Activated T-helper 9 cell treated with anti-CD3 and anti-CD28 coated beads, Interleukin-2, amount 50 U/mL, for 16 hours (primary cell): ENCODE data around the gene PLXND1.
"Not testable (repeated sequence)": the region's sequence is repeated elsewhere in the genome, so short reads cannot be mapped to it uniquely, and the experiment has no call there.

Source experiments
- DNase-seq: peaks from one replicate; pipeline ENCODE4 v3.0.0-alpha.2; 2020; ENCODE audit warnings: low read depth

The PLXND1 gene

DNA sequence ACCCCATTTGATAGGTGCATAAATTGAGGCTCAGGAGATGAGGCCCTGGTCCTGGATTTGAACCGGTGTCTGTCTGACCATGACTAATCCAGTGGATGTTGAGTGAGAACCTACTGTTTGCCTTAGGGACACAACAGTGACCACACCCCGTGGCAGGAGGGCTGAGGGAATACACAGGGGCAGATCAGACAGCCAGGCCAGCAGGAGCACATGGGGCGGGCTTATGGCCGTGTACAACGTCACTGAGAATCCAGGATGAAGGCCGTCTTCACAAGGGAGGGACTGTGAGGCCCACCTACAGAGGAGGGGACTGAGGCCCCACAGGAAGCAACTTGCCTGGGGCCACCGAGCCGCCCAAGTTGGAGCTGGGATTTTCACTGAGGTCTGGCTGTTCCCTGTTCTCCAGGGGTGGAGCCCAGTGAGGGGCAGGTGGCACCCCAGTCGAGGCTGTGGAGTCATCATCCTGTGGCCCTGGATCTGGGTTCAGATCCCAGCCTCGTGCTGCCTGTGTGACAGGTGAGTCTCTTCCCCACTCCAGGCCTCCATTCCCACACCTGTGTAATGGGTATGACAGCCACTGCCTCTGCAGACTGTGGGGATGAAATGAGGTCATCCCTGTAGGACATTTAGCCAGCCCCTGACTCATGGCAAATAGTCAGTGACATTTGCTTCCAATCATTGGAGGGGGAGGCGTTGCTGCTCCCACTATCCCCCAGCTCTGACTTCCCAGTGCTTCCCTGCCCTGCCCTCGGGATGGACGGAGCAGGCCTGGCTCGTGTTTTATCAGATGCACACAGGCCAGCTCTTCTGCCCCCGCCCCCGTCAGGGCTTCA is 6.3 kb upstream of the PLXND1 start:
- no peak for DNase-seq

DNA sequence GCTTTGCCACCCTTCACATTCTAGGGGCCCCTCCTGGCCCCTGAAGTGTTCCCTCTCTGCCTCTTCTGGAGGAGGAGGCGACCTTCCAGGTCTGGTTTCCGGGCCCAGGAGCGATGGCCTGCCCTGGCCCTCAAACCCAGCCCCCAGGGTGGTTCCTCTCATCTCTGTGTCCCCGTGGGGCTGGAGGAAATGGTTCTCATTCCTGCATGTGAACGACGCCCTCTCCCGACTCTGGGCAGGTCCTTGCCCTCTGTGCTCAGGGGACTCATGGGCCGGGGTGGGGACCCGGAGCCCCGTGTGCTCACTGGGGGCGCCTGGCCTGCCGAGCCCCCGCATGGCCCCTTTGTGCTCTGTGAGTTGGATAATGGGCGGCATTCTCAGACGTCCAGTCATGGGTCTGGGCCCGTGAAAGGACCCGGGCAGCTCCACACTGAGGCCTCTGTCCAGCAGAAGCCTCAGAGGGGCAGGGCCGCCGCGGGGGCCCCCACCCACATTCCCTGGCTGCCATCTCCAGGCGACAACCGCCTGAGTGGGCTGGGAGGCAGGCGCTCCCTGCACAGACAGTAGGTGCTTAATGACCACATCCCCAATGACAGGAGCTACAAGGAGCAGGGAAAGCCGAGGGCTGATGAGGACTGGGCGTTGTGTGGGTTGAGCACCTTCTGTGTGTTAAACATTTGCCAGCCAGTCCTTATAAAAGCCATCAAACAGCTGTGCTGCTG is 5.5 kb upstream of the PLXND1 start:
- no peak for DNase-seq

DNA sequence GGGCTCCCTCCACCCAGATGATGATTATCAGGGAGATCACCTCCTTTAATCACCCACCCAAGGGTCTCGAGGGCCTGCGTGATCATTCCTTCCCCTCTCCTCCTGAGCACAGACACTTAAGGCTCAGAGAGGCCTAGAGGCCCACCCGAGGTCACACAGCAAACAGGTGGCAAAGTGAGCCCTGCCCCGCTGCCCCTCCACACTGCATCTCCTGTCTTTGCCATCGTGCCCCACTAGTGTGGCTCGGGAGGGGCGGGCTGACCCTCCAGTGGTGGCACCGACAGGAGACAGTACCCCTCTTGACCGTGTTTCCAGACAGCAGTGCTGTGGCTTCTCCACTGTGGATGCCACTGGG is 4.9 kb upstream of the PLXND1 start:
- DNase-seq, result no peak

DNA sequence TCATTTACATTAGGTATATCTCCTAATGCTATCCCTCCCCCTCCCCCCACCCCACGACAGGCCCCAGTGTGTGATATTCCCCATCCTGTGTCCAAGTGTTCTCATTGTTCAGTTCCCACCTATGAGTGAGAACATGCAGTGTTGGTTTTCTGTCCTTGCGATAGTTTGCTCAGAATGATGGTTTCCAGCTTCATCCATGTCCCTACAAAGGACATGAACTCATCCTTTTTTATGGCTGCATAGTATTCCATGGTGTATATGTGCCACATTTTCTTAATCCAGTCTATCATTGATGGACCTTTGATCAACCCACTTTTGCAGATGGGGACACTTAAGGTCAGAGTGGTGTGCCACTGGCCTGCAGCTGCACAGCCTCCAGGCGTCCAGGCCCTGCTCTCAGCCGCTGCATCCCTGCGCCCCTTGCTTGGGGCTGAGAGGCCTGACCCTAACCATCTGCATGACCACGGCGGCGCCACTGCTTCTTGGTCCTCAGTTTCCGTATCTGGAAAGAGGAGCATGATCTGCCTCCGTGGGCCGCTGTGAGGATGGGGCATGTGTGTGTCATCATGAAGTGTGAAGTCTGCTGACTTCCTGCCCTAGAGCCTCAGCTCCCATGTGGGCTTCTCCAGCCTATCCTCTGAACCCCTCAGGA is 4.4 kb upstream of the PLXND1 start:
- DNase-seq, result not testable (repeated sequence)

DNA sequence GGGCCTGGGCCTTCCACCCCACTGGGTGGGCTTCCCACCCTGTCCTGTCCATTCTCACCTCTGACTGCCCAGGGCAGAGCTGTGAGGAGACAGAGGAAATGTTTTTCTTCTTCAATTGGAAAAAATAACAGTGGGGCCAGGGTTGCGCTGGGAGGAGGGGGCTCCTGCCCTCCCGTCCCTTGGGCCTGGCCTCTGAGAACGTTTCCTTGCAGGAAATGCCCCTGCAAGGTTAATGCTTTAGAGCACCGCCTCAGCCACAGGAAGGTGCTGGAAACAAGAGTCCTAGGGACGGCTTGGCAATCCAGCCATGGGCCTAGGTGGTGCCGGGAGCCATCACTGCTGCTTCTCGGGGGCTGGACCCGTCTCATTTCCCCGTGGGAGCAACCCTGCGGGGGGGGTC is 3.8 kb upstream of the PLXND1 start:
- no peak for DNase-seq

DNA sequence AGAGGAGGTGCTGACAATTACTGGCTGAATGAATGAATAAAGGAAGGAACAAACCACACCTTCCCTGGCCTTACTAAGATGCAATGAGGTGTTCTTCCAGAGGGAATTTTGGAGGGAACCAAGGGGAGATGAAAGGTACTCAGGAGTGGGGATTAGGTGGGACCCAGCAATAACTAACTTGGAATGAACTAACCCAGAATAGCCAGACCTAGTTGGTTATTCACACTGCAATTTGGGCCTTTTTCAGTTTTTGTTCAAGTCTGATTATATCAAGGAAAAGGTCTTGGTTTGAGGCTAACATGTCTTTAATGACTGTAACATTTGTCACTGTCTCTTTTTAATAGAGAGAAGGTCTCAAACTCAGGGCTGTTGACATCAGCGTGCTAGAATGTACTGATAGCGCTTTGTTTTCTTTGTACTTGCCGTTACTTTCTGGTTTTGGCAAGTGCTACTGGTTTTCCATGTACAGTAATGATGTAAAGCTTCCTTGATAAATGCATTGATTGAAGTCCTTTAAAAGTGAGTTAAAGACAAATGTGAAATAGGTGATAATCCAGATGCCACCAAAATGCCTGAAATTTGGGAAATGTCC is 3.2 kb upstream of the PLXND1 start:
- DNase-seq, result no peak

DNA sequence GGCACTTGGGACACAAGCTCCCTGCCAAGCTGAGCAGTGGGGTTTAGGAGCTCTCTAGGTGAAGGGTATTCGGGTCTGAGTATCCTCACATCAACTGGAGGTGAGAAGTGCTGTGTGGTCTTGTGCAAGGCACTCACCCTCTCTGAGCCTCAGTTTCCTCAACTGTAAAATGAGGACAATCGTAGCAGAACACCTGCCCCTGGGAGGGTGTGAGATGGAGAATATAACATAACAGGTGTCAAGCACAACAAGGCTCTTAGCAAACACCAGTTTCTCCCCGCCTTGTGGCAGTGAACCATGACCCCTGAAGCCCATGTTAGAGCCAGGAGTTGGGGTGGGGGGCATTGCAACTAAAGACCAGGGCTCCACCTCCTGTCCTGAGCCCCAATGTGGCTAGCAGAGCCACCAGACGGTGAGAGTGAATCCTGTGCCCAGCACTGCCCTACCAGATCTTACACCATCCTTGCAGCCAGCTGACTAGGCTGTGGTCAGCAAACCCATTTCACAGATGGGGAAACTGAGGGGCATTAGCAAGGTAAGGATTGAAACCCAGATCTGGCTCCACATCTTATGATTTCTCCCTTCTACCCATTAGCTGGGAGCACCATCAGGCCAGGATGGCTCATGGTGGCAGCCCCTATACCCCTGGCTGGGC is 2.6 kb upstream of the PLXND1 start:
- no peak for DNase-seq

DNA sequence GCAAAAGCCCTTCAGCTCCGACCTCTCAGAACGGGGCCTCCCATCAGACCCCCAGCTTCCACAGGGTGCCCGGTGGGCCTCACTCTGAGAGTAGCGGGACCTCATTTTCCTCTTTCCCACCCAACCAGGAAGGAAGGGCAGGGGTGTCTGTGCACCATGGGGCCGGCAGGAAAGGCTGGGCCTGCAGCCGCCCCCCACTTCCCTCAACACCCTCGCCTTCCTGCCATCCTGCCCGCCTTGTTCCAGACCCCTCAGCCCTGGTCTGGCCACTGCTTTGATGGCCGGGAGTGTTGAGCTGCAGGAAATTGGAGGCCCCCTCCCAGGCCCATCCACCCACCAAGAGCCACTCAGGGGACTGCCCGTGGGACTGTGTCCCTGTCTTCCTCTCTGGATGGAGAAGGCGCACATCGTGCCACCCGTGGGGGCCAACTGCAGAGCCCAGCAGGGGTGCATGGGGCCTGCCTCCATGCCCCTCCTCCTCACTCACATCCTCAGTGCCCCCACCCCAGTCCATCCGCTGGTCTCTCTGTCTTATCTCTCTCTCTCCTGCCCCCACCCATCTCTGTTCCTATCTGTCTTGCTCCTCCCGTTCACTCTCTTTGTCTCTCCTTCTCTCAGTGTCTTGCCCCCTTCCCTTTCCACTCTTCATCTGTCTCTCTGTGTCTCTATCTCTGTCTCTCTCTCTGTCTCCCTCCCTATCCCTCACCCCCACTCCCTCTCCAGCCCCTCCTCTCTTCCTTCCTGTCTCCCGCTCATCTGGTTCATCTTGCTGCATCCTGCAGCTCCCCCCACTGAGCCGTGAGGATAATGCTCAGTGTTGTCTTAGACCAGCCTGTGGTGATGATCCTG is 1.8 kb upstream of the PLXND1 start:
- DNase-seq, result no peak

DNA sequence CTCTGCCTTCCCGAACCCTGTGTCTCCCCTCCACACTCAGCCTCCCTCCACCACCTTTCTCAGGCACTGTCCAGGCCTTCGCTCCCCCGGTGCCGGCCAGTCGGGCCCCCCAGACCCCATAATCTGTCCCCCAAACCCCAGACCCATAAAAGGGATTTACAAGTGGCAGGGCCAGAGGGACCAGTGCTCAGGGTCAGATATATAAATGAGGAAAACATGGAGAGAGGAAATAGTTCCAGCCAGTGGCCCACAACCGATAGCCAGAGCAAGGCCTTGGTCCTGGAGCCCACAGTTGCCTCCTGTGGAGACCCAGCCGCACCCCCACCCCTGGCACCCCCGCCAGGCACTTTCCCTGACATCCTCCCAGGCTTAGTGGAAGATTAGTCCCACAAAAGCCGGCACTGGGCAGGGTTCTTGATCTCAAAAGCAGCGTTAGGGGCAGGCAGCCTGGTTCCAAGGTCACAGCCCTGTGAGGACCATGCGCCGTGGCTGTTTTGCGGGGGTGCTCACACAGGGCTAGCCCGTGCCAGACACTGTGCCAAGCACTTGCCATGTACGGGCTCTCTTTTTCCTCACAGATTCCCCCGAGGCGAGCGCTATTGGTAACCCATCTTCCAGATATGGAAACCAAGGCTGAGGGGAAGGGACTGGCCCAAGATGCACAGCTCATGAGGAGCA is 1.1 kb upstream of the PLXND1 start:
- no peak for DNase-seq

DNA sequence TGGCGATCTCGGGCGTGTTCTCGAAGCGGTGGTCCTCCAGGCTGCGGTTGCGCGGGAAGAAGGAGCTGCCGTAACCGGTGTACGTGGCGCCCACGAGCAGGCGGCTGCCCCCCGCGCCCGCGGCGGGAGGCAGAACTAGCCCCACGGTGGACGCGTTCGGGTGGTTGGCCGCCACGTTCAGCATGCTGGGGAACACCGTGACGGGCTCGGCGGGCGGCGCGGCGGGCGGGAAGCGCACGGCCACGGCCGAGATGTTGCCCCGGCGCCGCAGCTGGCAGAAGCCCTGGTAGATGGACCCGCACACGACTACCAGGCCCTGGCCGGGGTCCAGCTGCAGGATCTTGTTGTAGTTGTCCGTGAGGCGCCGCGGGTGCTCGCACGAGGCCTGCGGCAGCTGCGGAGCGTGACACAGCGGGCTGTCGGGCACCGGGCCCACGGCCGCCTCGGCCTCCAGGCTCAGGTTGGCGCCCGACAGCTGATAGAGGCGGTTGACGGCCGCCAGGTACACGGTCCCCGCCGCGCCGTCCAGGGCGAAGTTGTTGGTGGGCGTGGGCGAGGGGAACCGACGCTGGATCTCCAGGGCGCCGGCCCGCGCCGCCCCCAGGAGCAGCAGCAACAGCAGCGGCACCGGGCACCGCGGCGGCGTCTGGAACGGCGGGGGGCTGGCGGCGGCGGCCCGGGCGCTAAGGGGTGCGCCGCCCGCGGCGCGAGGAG is 397 bp downstream of the PLXND1 start:
- DNase-seq, result peak; percentile 16

DNA sequence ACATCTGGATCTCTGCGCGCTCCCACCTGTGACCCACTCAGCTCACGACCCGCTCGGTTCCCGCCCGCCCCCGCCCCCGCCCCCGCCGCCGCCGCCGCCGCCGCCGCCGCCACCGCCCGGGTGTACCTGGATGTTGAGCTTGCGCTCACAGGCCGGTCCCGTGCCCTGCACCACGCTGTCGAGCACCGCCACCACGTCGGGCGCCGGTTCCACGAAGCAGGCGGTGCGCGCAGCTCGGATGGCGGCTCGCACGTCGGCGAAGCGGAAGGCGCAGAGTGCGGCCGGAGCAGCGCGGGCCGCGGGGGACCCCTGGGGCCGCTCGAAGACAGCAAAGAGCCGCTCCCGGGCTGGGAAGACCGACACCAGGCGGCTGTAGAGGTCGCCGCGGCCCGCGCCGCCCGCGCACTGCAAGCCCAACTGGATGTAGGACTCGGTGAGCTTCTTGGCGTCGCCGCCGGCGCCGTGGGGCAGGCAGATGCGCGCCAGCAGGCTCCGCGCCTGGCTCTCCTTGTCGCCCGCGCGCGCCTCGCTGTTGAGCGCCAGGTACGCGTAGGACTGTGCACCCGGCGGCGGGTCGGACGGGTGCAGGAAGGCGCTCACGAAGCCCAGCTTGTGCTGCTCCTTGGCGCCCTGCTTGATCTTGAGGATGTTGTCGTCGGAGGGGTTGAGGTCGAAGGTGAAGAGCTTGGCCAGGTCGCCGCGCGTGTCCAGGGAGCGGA is 1.1 kb downstream of the PLXND1 start:
- DNase-seq, result peak; percentile 28

DNA sequence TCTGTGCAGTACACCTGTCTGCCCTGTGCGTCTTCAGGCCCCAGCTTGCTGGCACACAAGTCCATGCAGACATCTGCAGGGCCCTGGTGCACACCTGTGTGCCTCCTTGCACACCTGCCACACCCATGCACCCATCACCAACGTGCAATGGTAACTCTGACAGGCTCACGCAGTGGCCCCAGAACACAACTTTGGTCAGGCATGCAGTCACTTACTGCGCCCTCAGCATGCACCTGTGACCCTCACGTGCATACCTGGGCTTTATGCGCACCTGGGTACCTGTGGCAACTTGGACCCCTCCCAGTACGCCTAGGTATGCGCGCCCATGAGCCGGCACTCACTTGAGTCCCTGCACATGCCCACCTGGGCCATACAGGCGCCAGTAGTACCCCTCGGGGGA is 1.7 kb downstream of the PLXND1 start:
- no peak for DNase-seq

DNA sequence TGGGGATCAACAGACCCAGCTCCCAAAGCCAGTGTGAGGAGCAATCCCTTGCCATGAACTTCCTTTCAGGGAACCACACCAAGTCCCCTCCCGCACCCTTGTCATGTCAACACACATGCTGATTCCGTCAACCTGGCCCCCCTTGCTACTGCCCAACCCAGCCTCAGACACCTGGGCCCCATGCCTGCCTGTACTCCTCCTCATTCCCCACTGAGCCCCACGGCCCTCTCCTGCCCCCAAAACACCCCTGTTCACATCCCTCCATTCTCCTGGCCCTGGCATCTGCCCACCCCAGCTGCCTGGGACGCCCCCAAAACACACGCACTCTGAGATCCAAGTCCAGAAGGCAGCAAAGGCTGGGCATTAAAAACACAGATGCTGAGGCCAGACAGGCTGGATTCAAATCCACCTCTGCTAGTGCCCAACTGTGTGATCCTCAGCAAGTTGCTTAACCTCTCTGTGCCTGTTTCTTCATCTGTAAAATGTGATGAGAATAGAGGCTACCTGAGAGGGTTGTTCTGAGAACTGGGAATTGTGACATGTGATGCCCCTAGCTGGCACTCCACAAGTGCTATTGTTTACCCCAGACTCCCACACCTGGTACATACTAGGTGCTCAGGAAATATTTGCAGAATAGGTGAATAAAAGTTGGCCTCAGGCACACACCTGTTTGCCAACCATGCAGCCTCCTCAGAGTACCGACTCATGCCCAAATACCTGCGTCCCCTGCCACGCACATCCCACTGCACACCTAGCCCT is 2.3 kb downstream of the PLXND1 start:
- no peak for DNase-seq

DNA sequence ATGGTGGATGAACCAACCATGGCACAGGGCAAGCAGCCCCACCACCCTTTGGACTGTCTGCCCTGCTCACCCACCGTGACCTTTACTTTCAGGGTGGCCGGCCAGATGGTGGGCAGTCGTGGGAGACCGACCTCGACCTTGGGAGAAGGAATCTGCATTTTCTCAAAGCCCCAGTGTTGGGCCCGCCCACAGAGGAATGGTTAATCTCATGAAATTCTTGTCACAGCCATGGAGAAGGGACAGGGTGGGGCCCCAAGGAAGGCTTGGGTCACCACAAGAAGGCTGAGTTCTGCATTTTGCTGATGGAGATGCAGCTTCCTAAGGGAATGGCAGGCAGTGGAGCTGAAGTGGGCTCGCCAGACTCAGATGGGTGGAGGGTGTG is 2.9 kb downstream of the PLXND1 start:
- no peak for DNase-seq

DNA sequence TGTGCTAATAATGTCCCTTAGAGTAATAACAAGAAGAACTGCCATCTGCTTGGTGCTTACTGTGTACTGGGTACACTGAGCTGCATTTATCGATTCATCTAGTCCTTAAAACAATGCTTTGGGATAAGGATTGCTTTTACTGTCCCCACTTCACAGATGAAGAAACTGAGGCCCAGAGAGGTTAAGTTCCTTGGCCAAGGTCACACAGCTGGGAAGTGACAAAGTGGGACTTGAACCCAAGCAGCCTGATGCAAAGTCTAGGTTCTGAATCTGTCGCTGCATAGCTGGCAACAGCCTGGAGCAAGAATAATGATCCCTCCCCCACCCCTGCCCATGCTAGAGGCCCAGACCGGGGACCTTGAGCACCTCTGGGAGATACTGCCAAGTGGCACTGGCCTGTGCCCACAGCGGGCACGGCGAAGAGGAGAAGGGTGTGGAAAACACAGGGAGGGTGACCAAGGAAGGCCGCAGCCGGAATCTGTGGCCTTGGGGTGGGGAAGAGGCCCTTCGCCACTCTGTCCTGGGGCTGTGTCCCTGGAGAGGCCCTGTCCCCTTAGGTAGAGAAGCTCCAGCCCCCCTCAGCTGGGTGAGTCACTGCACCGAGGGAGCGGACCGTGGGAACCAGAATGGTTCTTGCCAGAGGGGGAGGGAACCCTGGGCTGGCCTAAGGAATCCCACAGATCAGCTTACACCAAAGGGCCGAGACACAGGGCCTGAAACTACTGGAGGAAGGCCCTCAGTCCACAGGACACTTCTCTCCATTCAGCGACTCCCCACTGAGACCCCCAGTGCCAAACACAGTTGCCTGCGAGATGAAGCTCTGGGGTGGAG is 3.5 kb downstream of the PLXND1 start:
- DNase-seq, result no peak

DNA sequence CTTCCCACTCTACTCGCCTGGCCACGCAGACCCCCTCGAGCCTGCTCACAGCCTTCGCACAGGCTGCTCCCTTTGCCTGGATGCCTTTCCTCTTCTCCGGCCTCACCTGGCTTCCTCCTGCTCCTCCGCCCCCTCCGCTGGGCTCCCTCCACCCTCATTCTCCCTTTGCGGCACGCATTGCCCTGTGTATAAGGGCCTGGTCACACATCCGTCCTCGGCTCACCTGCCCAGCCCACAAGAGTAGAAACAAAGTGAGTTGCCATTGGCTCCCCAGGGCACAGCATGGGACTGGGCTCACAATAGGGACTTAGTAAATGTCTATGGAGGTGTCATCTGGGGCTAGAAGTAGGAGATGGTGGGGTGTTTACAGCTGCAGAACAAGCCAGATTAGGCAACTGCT is 4.2 kb downstream of the PLXND1 start:
- DNase-seq, result no peak

DNA sequence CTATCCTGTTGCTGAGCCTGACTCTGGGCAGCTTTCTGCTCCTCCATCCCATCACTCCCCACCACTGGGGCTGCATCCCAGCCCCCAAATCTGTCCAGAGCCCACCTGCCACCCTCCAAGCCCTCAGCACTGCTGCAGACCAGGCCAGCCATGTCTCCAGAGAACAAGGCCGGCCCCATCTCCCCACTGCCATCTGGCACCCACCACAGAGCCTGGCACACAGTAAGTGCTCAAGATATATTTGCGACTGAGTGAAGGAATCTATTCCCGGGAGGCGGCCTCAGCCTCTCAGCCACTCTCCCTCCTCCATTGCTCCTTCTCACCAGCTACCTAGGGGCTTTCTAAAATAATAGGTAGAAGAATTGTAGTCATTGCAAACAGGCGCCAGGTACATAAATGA is 4.8 kb downstream of the PLXND1 start:
- no peak for DNase-seq

DNA sequence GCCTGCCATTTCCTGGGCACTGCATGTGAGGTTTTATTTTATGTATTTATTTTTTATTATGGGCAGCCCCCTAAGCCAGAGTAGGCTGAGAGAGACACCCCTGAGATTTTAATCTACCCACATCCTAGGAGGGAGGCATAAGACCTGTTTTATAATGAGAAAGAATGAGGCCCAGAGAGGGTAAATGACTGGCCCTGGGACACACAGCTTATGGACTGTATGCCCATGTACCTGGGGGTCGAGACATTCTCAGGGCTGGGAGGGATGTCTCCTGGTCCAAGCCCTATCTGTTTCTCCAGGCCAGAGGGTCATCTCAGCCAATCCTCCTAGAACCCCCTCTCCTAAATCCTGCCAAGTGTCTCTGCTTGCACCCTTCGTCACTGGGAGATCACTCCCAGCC is 6.1 kb downstream of the PLXND1 start:
- no peak for DNase-seq
